GM23338 (cell line): Measurements from ENCODE around the gene MEOX2. TPM values are rescaled to one million over a fixed set of nuclear protein-coding genes. Genes with fewer than 3 reads are reported as not detected.

Source experiments
- ATAC-seq: fragments of 200-7000 bp; cut with Tn5 transposase; 3 replicates; pipeline ENCODE4 v1.9.1; 2020
- DNase-seq: peaks from one replicate; pipeline ENCODE4 v3.0.0-alpha.2; 2015; ENCODE audit warnings: low spot score
- H2AFZ ChIP-seq: fragments of 200-600 bp; sonication (generic); 2 replicates; pipeline ENCODE4 v1.8.0; 2016; ENCODE audit warnings: antibody characterized with exemption, mild to moderate bottlenecking, moderate library complexity
- H3F3A ChIP-seq: fragments of 200-600 bp; sonication (generic); replicated peaks from 2 replicates; pipeline ENCODE4 v1.8.0; 2017; ENCODE audit warnings: antibody characterized with exemption, mixed run types, low read depth
- H3K27ac ChIP-seq: fragments of 200-600 bp; sonication (generic); 2 replicates; pipeline ENCODE4 v1.6.1; 2016; ENCODE audit warnings: low read depth
- H3K27me3 ChIP-seq: fragments of 200-600 bp; sonication (generic); 2 replicates; pipeline ENCODE4 v1.8.0; 2016; ENCODE audit warnings: mild to moderate bottlenecking, mixed run types, moderate library complexity; ENCODE audit not compliant: insufficient read depth
- H3K36me3 ChIP-seq: fragments of 200-600 bp; sonication (generic); 2 replicates; pipeline ENCODE4 v1.8.0; 2016; ENCODE audit warnings: mild to moderate bottlenecking; ENCODE audit not compliant: insufficient read depth
- H3K4me1 ChIP-seq: fragments of 200-600 bp; sonication (generic); 2 replicates; pipeline ENCODE4 v1.8.0; 2016; ENCODE audit warnings: mild to moderate bottlenecking, moderate library complexity; ENCODE audit not compliant: insufficient read depth
- H3K4me2 ChIP-seq: fragments of 200-600 bp; sonication (generic); 2 replicates; pipeline ENCODE4 v1.7.1; 2017; ENCODE audit warnings: mixed run types
- H3K4me3 ChIP-seq: fragments of 200-600 bp; sonication (generic); 2 replicates; pipeline ENCODE4 v1.6.1; 2016; ENCODE audit warnings: mixed run types
- H3K79me2 ChIP-seq: fragments of 200-600 bp; sonication (generic); replicated peaks from 2 replicates; pipeline ENCODE4 v1.8.0; 2017; ENCODE audit warnings: mild to moderate bottlenecking; ENCODE audit not compliant: insufficient read depth
- H3K9me2 ChIP-seq: fragments of 200-600 bp; sonication (generic); 2 replicates; pipeline ENCODE4 v1.8.0; 2017; ENCODE audit not compliant: insufficient read depth
- H4K20me1 ChIP-seq: fragments of 200-600 bp; sonication (generic); replicated peaks from 2 replicates; pipeline ENCODE4 v1.8.0; 2017; ENCODE audit warnings: mild to moderate bottlenecking; ENCODE audit not compliant: insufficient read depth
- H3K27ac Mint-ChIP-seq: 2 replicates; pipeline ENCODE4 v1.8.0; 2020; ENCODE audit warnings: inconsistent platforms, mild to moderate bottlenecking, moderate library complexity, mixed read lengths
- H3K27me3 Mint-ChIP-seq: 3 replicates; pipeline ENCODE4 v1.8.0; 2022; ENCODE audit warnings: low read depth, mild to moderate bottlenecking, moderate library complexity, mixed read lengths, inconsistent platforms; ENCODE audit not compliant: insufficient read depth, poor library complexity
- H3K36me3 Mint-ChIP-seq: 3 replicates; pipeline ENCODE4 v1.8.0; 2021; ENCODE audit warnings: low read depth, mild to moderate bottlenecking, inconsistent platforms, moderate library complexity, mixed read lengths
- H3K4me1 Mint-ChIP-seq: 3 replicates; pipeline ENCODE4 v1.8.0; 2020; ENCODE audit warnings: mild to moderate bottlenecking, inconsistent platforms, mixed read lengths
- H3K4me3 Mint-ChIP-seq: 3 replicates; pipeline ENCODE4 v1.8.0; 2021; ENCODE audit warnings: moderate library complexity, mild to moderate bottlenecking, inconsistent platforms, mixed read lengths
- H3K9me3 Mint-ChIP-seq: 3 replicates; pipeline ENCODE4 v1.8.0; 2020; ENCODE audit warnings: moderate library complexity, mild to moderate bottlenecking, inconsistent platforms, mixed read lengths
- CREB1 ChIP-seq: fragments of 250-450 bp; sonication (Bioruptor Pico); IDR thresholded peaks from 2 replicates; pipeline ENCODE4 v1.5.0; 2020; ENCODE audit warnings: low read depth, mild to moderate bottlenecking, moderate library complexity
- CTCF ChIP-seq, 2 experiments: fragments of 200-600 bp in 1 of 2; sonication (generic) in 1 of 2; conservative IDR thresholded peaks; 2 replicates each; pipeline versions ENCODE4 v1.5.1 to v1.6.1; 2016 to 2017; ENCODE audit warnings: antibody characterized with exemption in 2 of 2, low read depth in 2 of 2, mild to moderate bottlenecking in 2 of 2, moderate library complexity in 1 of 2
- ETS1 ChIP-seq: IDR thresholded peaks from 2 replicates; pipeline ENCODE4 v1.6.1; 2016; ENCODE audit warnings: antibody characterized with exemption
- EZH2 ChIP-seq: fragments of 200-600 bp; sonication (generic); IDR thresholded peaks from one replicate; pipeline ENCODE4 v1.8.0; 2017; ENCODE audit warnings: antibody characterized with exemption, mild to moderate bottlenecking, low read depth; ENCODE audit not compliant: unreplicated experiment
- EZH2phosphoT487 ChIP-seq: fragments of 200-600 bp; sonication (generic); IDR thresholded peaks from one replicate; pipeline ENCODE4 v1.8.1; 2018; ENCODE audit warnings: antibody characterized with exemption; ENCODE audit not compliant: unreplicated experiment
- JUNB ChIP-seq: IDR thresholded peaks from one replicate; pipeline ENCODE4 v1.6.1; 2016; ENCODE audit warnings: antibody characterized with exemption; ENCODE audit not compliant: unreplicated experiment
- NANOG ChIP-seq: IDR thresholded peaks from 2 replicates; pipeline ENCODE4 v1.6.1; 2016; ENCODE audit warnings: antibody characterized with exemption, borderline replicate concordance
- POLR2AphosphoS5 ChIP-seq: IDR thresholded peaks from 2 replicates; pipeline ENCODE4 v1.6.1; 2016; ENCODE audit warnings: antibody characterized with exemption, low read depth
- REST ChIP-seq: IDR thresholded peaks from one replicate; pipeline ENCODE4 v1.6.1; 2018; ENCODE audit warnings: antibody characterized with exemption; ENCODE audit not compliant: unreplicated experiment
- STAT1 ChIP-seq: IDR thresholded peaks from one replicate; pipeline ENCODE4 v1.6.1; 2016; ENCODE audit warnings: antibody characterized with exemption; ENCODE audit not compliant: unreplicated experiment
- ZNF114 ChIP-seq: fragments of 250-450 bp; sonication (Bioruptor Pico); IDR thresholded peaks from 2 replicates; pipeline ENCODE4 v1.5.0; 2020; ENCODE audit warnings: mild to moderate bottlenecking, moderate library complexity
- ZNF331 ChIP-seq: fragments of 250-450 bp; sonication (Bioruptor Pico); IDR thresholded peaks from 2 replicates; pipeline ENCODE4 v1.5.0; 2020; ENCODE audit warnings: low read depth, mild to moderate bottlenecking, moderate library complexity
- ZNF462 ChIP-seq: fragments of 250-450 bp; sonication (Bioruptor Pico); IDR thresholded peaks from 2 replicates; pipeline ENCODE4 v1.5.0; 2020; ENCODE audit warnings: mild to moderate bottlenecking, moderate library complexity
- polyA plus RNA-seq: library from polyadenylated mRNA; unstranded; fragments of >200 nt; fragmentation: Nextera tagmentation; extraction: Ambion mirVana; gene quantifications from 2 replicates; pipeline ENCODE4 v1.2.1, GENCODE V29; 2016
- total RNA-seq: library from RNA; depleted of rRNA; stranded (reverse); fragments of >200 nt; shearing (Covaris generic); gene quantifications from 2 replicates; pipeline ENCODE4 v1.2.3, GENCODE V29; 2014

The MEOX2 gene
- total and polyA plus RNA-seq, 2 experiments from 2014 or later = 0.50 to 1.2 TPM

GRCh38 chr7:15593382-15593781 lies 93.1 kb downstream of the MEOX2 start:
- no peaks in the 10 kb centered on the region for H4K20me1 ChIP-seq
- ATAC-seq = no peak

More at GRCh38 chr7:15593382-15593781, 93.1 kb downstream of the MEOX2 start:
- no peaks in the 10 kb centered on the region for H3K79me2 ChIP-seq
- Mint-ChIP-seq H3K9me3 (no peaks in the 10 kb centered on the region), H3K36me3 (no peaks in the 10 kb centered on the region), H3K4me1 (no peaks in the 10 kb centered on the region), H3K27me3 (peaks cover 2% of the 10 kb centered on the region), H3K4me3 (no peak overlapping the region), H3K27ac (no peak overlapping the region)
- H3K4me2 ChIP-seq = no peak overlapping the region
- DNase-seq = no peak
- no peaks in the 10 kb centered on the region for H3F3A ChIP-seq
- no peaks in the 10 kb centered on the region for H3K4me1 ChIP-seq
- H3K27me3 ChIP-seq = no peaks in the 10 kb centered on the region
- TF ChIP-seq NANOG (no peak), STAT1 (no peak), ZNF114 (CRISPR knock-in tag) (no peak), ZNF462 (CRISPR knock-in tag) (no peak), ZNF331 (no peak), CTCF (conservative IDR thresholded peaks at IDR 0.05; ENCODE audit: low read depth in 2 of 2) (no peak), ETS1 (no peak), REST (no peak), POLR2AphosphoS5 (no peak), CREB1 (CRISPR knock-in tag) (no peak), EZH2 (no peak), EZH2phosphoT487 (no peak), JUNB (no peak)
- H2AFZ ChIP-seq = no peak overlapping the region
- no peaks in the 10 kb centered on the region for H3K36me3 ChIP-seq
- H3K27ac ChIP-seq = no peak overlapping the region
- H3K9me2 ChIP-seq = no peaks in the 10 kb centered on the region
- H3K4me3 ChIP-seq = no peak overlapping the region
